HG02885 (cell line): ENCODE results near the gene HTR1B.

Source experiments
- ATAC-seq: cut with Tn5 transposase; IDR thresholded peaks from one replicate; pipeline ENCODE4 v1.9.1; 2021; ENCODE audit warnings: mild to moderate bottlenecking; ENCODE audit not compliant: unreplicated experiment, poor library complexity

The HTR1B gene

GRCh38 chr6:77463308-77463860, at the start of gene HTR1B:
TSS of gene HTR1B (minus strand) at chr6:77463491. CDS start at chr6:77463403, 88 bp downstream.
- no peak for ATAC-seq

DNA sequence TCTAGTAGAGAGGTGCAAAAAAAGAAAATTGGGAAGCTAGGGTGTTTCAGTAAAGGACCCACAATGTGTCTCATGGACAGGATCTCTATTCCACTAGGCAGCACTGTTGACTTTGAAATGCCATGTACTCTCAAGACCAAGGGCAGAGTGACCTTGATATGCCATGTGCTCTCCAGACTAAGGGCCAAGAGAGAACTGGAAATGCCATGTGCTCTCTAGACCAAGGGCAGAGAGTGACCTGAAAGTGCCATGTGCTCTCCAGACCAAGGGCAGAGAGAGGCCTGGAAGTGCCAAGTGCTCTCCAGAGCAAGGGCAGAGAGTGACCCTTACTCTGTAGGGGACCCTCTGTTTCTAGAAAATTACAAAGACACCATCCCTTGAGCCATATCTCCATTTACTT, 49.3 kb upstream of the HTR1B start:
- ATAC-seq: no peak

- no peak for ATAC-seq
Observed at GRCh38 chr6:77511860-77512259, 48.6 kb upstream of the HTR1B start.

DNA sequence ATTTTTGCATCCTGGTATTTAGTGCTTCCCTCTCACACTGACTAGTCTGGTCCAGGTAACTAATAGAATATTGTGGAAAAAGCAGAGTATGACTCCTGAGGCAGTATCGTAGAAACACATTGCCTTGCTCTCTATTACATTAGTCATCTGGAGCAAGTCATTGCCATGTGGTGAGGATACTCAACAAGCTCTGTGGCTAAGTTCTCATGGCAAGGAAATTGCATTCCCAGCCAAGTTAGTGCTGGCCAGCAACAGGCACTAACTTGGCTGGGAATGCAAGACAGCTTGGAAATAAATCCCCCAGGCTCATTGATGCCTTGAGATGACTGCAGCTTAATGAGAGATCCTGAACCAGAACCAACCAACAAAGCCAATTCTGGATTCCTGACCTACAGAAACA, 39.7 kb upstream of the HTR1B start:
- no peak for ATAC-seq

GRCh38 chr6:77492530-77492929, 29.2 kb upstream of the HTR1B start:
- ATAC-seq: no peak

- no peak for ATAC-seq
Observed at GRCh38 chr6:77487808-77488425, 24.6 kb upstream of the HTR1B start.

- no peak for ATAC-seq
Observed at GRCh38 chr6:77482981-77483380, 19.7 kb upstream of the HTR1B start.

- ATAC-seq: no peak
Observed at GRCh38 chr6:77474973-77475372, 11.7 kb upstream of the HTR1B start.

DNA sequence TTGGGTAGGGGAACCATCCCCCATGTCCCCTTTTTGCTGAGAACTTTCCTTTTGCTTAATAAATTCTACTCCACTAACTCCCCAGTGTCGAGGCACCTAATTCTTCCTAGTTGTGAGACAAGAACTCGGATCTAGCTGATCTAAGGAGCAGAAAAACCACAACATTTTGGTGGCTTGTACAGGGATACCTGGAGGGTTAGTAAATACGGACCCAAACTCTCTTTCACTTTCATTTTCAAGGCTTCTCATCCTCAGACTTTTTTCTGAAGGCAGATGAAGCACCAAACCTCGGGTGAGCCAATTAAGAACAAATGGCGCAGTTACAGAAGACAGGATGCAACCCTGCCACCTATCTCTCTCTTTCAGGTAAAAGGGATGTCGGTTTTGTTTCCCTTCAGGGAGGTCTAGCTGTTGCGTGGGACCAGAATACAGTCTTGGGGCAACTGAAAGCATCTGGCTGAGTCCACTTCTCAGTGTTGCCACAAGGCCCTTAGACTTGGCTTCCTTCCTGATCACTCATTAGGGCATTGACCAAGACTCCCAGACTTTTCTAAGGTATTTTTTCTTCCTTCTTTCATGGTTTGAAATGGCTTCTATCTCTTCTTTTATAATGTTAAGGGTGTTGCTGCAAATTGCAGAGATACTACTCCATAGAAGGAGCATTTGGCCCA, 11.1 kb upstream of the HTR1B start:
- ATAC-seq: no peak

- no peak for ATAC-seq
Observed at GRCh38 chr6:77470983-77471382, 7.7 kb upstream of the HTR1B start.

DNA sequence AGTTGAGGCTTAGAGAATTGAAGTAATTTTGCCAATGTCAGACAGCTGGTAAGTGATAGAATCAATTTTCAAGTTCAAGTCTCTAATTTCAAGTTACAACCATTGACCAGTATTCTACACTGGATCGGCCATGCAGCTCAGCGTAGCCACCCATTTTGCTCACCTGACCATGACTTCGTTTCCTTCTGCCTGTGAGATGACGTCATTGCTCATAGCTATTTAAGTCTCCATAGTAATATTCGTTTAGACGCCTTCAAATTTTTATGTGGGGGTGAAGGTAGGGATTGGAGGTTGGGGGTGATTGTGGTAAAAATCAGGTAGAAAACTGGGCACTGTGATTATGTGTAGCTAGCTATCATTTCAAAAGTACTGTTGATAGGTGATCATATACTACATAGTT, 5.6 kb upstream of the HTR1B start:
- no peak for ATAC-seq

- peak; percentile 73 for ATAC-seq
Observed at GRCh38 chr6:77466451-77467437, 3.5 kb upstream of the HTR1B start.

DNA sequence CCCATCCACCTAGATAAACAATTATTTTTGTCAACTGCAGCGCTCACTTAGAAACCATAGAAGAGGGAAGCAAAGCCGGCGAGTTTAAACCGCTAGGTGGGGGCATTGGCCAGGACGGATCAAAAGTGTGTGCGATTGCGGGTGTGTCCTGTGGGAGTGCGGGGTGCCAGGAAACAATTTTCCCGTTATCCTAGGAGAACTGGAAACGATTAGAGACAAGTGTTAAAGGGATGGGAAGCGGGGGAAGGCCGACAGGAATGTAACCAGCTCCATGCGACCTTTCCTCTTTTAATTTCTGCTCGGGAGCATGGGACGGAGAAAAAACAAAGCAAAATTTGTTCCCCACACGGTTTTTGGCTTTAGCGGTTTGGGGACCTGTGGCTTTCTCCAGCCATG, 2.8 kb upstream of the HTR1B start:
- peak; percentile 77 for ATAC-seq

DNA sequence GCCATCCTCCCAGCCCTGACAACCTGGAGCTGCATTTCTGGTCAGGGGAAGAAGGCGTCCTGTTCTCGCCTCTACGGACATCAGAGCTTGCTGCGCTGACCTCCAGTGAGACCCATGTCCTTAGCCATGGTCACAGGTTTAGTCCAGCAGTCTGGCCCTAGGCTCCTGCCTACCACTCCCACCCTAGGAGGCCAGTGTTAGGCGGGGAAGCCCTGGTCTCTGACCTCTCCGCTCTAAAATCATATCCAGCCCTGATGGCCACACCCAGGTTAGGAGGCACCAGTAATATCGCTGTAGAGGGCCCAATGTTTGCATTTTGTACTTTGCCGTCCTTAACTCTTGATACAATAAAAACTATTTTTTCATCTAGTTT, 1.2 kb upstream of the HTR1B start:
- no peak for ATAC-seq

GRCh38 chr6:77463861-77464494, 687 bp upstream of the HTR1B start:
- no peak for ATAC-seq

DNA sequence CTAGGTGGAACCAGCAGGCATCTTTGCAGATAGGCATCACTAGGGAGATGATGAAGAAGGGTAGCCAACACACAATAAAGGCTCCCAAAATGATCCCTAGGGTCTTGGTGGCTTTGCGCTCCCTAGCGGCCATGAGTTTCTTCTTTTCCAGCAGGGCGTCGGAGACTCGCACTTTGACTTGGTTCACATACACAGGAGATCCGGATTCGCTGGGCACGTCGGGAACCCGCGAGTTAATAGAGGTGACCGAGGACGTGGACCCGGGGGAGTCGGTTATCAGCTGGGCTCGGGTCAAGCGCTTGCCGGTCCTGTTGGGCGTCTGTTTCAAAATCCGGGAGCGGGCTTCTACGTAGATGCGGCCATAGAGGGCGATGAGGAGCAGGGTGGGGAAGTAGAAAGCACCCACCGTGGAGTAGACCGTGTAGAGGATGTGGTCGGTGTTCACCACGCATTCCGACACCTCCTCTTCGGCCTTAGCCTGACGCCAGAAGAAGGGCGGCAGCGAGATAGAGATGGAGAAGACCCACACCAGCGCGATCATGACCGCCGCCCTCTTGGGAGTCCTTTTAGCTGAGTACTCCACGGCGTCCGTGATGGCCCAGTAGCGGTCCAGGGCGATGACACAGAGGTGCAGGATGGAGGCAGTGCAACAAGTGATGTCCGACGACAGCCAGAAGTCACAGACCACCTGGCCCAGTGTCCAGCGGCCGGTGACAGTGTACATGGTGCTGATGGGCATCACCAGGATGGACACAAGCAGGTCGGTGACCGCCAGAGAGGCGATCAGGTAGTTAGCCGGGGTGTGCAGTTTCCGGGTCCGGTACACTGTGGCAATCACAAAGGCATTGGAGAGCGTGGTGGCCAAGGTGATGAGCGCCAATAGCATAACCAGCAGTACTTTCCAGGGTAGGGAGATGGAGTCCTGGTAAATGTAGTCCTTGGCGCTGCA, 658 bp downstream of the HTR1B start:
- ATAC-seq: no peak

DNA sequence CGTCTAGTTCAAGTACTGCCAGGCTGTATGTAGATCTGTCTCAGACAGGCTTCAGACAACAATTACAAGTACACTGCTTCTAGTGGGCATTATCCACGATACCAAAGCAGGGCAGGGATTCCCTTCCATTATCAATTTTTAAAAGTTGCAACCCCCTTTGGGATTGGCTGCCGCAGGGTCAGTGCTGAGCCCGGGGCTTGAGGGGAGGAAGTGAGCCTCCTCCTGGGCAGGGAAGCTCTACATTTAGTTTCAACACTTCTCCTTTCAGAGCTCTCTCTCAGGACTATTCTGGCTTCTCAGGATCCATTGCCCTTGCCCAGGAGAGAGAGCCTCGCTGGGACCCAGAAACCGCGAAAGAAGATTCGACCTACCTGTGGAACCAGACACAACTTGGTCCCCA, 1.5 kb downstream of the HTR1B start:
- ATAC-seq: no peak

DNA sequence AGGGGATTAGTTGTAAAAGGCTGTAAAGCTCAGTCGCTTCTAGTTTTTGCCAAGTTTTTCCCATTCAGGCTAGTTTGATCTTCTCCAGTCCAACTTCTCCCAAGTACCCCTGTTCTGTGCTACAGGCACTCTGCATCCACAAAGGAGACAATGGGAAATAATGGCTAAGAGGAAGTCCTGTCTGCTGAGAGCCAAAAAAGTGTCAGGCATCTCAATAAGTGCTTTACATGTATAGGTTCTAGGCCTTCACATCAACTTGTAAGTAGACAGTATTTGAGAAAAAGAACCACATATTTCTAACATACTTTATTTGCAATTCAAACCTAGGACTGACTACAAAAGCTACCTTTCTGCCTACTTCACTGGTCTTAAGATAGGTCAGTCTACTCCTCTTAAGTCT, 4.9 kb downstream of the HTR1B start:
- no peak for ATAC-seq

DNA sequence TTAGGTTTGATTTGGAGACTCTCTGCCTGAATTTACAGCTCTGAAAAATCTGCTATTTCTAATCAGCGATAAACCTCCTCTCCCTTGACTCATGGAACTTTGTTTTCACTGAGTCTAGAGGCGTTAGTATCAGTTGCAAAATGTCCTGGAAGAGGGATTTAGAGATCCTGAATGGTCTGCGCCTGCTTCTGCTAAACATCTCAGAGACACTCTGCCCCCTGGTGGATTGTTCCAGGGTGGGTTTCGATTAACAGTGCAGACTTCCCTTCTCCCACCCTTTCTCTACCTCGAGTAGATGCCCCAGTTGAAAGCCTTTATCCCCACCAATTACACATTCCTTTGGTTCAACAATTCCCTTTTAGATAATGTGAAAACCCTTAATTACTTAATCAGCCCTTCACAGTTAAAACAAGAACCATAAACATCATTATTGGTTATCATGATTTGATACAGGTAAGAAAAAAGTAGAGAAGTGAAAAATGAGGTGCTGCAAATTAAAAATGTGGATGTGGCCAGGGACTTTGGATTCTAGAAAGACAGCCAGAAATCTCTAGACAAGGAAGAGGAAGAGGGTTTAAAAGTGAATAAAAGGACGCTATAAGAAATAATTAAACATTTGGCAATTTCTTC, 5.5 kb downstream of the HTR1B start:
- ATAC-seq: peak; percentile 86
